ENCODE measurements around the gene CTSF. TPM values are rescaled to one million over a fixed set of nuclear protein-coding genes. Genes with fewer than 3 reads are reported as not detected.
A peak's percentile ranks its signal among the peaks of the same experiment; 100 is the strongest.
"Not testable (repeated sequence)": the region's sequence is repeated elsewhere in the genome, so short reads cannot be mapped to it uniquely, and the experiment has no call there.

CTSF gene
- polyA plus RNA-seq, 1 experiment: 24.3 TPM

- Histone ChIP-seq H3K9me3 (ENCODE audit: control insufficient read depth, insufficient read depth, low read length) (no peaks in the 10 kb centered on the region; the same call in 1 of the 2 replicates), H3K4me3 (ENCODE audit: low read depth, low read length) (peak within 1 kb of the TSS; percentile 70), H3K27ac (ENCODE audit: low read depth, low read length) (no peak within 1 kb of the TSS), H3K27me3 (ENCODE audit: control insufficient read depth, insufficient read depth, low read length) (peaks cover 10% of the 10 kb centered on the region)
- DNase-seq (ENCODE audit: low read depth, low spot score): peak; percentile 94
- no peak for TF ChIP-seq CTCF (IDR thresholded peaks at IDR 0.05; ENCODE audit: low read depth, low read length)
- ChIA-PET CTCF (interaction anchor here (1.1 to 2.6 kb wide), 2 partner anchors 13 to 132 kb away, joined by 3 to 10 read pairs; partner anchors contain the start of gene RBM4B), POLR2A (interaction anchor here (0.6 to 2.2 kb wide), 14 partner anchors 9 to 132 kb away, joined by 3 to 17 read pairs (median 5); partner anchors contain the start of genes BBS1, CCDC87, CCS and CTSF)
Measured at GRCh38 chr11:66545701-66546367, 22.6 kb downstream of the CTSF start, which contains the start of gene ZDHHC24. Gene ZDHHC24, minus strand, starts transcription at chr11:66546048. Its CDS starts 45 bp downstream, at chr11:66546003.

- ChIA-PET POLR2A (interaction anchor here (1.3 to 2.2 kb wide), 5 partner anchors 17 to 133 kb away, joined by 4 to 17 read pairs (median 9); partner anchors contain the start of genes BBS1, RBM14, RBM4 and RBM4B), CTCF (interaction anchor here (1.1 to 2.6 kb wide), 2 partner anchors 12 to 133 kb away, joined by 3 to 10 read pairs; partner anchors contain the start of gene RBM4B)
- not testable (repeated sequence) for H3K9me3 ChIP-seq (ENCODE audit: control insufficient read depth, insufficient read depth, low read length); DNase-seq (ENCODE audit: low read depth, low spot score); H3K27ac ChIP-seq (ENCODE audit: low read depth, low read length)
- Histone ChIP-seq H3K4me3 (ENCODE audit: low read depth, low read length) (peak overlapping the region; percentile 70), H3K27me3 (ENCODE audit: control insufficient read depth, insufficient read depth, low read length) (peaks cover 10% of the 10 kb centered on the region)
Measured at GRCh38 chr11:66544952-66545351, 23.5 kb downstream of the CTSF start.

DNA sequence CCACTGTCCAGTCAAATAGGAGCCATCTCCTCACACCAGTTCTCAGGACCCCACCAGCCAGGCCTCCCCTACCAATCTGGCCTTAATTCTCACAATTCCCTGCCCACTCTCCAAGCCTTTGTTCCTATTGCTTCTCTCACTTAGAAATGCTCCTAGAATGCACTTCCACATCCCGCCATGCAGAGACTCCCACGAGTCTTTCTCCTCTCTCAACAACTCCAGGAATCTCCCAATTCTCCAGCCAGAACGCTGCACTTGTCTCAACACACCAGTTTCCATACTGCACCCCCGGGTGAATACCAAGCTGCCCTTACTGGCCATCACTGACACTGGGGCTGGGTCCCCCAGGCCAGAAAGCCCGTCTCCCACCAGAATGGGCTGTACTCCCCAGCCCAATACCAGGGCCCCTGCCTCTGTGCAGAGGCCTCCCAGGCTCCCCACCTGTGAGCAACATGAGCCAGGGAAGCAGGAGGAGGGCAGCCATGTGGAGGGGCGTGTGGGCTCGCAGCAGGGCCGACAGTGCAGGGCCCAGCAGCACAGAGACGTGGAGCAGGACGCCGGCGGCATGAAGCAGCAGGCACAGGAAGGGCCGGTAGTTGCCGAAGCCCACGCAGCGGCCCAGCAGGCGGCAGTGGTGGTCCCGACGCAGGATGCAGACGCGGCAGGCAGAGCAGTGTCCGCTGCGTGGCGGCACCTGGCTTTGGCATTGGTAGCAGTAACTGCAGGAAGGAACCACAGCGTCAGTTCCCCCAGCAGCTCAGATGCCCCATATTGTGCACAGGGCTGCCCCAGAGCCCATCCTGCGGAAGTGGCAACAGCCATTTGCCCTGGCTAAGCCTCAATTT, 24.9 kb downstream of the CTSF start:
- H3K27me3 ChIP-seq (ENCODE audit: control insufficient read depth, insufficient read depth, low read length): peaks cover 10% of the 10 kb centered on the region
- CTCF ChIA-PET: interaction anchor here (0.6 to 1.5 kb wide), 2 partner anchors 135 to 158 kb away, joined by 3 read pairs; no protein-coding TSS in a partner anchor
- H3K27ac ChIP-seq (ENCODE audit: low read depth, low read length): peak overlapping the region; percentile 31
- H3K4me3 ChIP-seq (ENCODE audit: low read depth, low read length): peak overlapping the region; percentile 17
- no peak for DNase-seq (ENCODE audit: low read depth, low spot score)
- POLR2A ChIA-PET: no interaction called here
- no peaks in the 10 kb centered on the region; the same call in 1 of the 2 replicates for H3K9me3 ChIP-seq (ENCODE audit: control insufficient read depth, insufficient read depth, low read length)
- peak; percentile 73 for TF ChIP-seq CTCF (IDR thresholded peaks at IDR 0.05; ENCODE audit: low read depth, low read length)

- ChIA-PET POLR2A (interaction anchor here (0.5 kb wide), 1 partner anchor 112 kb away, joined by 5 read pairs; no protein-coding TSS in a partner anchor), CTCF (no interaction called here)
- H3K27me3 ChIP-seq (ENCODE audit: control insufficient read depth, insufficient read depth, low read length): peaks cover 7% of the 10 kb centered on the region
- no peaks in the 10 kb centered on the region; the same call in 1 of the 2 replicates for H3K9me3 ChIP-seq (ENCODE audit: control insufficient read depth, insufficient read depth, low read length)
- H3K4me3 ChIP-seq (ENCODE audit: low read depth, low read length): no peak overlapping the region
- no peak for DNase-seq (ENCODE audit: low read depth, low spot score)
- no peak for TF ChIP-seq CTCF (IDR thresholded peaks at IDR 0.05; ENCODE audit: low read depth, low read length)
- H3K27ac ChIP-seq (ENCODE audit: low read depth, low read length): no peak overlapping the region
Measured at GRCh38 chr11:66542362-66542761, 26.0 kb downstream of the CTSF start.

GRCh38 chr11:66541892-66542291, 26.5 kb downstream of the CTSF start:
- POLR2A ChIA-PET: interaction anchor here (0.5 kb wide), 1 partner anchor 112 kb away, joined by 5 read pairs; no protein-coding TSS in a partner anchor
- Histone ChIP-seq H3K27ac (ENCODE audit: low read depth, low read length) (no peak overlapping the region), H3K4me3 (ENCODE audit: low read depth, low read length) (no peak overlapping the region), H3K9me3 (ENCODE audit: control insufficient read depth, insufficient read depth, low read length) (no peaks in the 10 kb centered on the region; the same call in 1 of the 2 replicates), H3K27me3 (ENCODE audit: control insufficient read depth, insufficient read depth, low read length) (peaks cover 4% of the 10 kb centered on the region)
- no peak for TF ChIP-seq CTCF (IDR thresholded peaks at IDR 0.05; ENCODE audit: low read depth, low read length)
- CTCF ChIA-PET: no interaction called here
- DNase-seq (ENCODE audit: low read depth, low spot score): no peak

DNA sequence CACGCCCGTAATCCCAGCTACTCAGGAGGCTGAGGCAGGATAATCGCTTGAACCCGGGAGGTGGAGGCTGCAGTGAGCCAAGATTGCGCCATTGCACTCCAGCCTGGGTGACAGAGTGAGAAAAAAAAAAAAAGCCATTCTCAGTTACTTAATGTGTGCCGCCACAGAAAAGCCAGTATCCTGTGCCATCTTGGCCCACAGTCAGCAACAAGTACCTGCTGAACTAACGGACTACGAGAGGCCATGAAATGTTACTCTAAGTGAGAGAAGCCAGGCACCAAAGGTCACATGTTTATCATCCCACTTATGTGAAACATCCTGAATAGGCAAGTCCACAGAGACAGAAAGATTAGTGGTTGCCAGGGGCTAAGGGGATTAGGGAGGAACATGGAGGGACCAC, 27.8 kb downstream of the CTSF start:
- DNase-seq (ENCODE audit: low read depth, low spot score); H3K9me3 ChIP-seq (ENCODE audit: control insufficient read depth, insufficient read depth, low read length); CTCF ChIA-PET; H3K4me3 ChIP-seq (ENCODE audit: low read depth, low read length); H3K27me3 ChIP-seq (ENCODE audit: control insufficient read depth, insufficient read depth, low read length): not testable (repeated sequence)
- POLR2A ChIA-PET: interaction anchor here (0.7 kb wide), 2 partner anchors 17 to 211 kb away, joined by 4 to 7 read pairs; no protein-coding TSS in a partner anchor
- H3K27ac ChIP-seq (ENCODE audit: low read depth, low read length): peak overlapping the region; percentile 11
